Neural crest cell (in vitro differentiated cells): ENCODE data around the gene ZSCAN2. TPM values are rescaled to one million over a fixed set of nuclear protein-coding genes. Genes with fewer than 3 reads are reported as not detected.

ENCODE experiments used
- DNase-seq: peaks from one replicate; pipeline ENCODE4 v3.0.0; 2021; ENCODE audit warnings: low read depth, mixed read lengths, low spot score
- H3K27ac Mint-ChIP-seq: one replicate; pipeline ENCODE4 v1.8.0; 2021; ENCODE audit warnings: mild to moderate bottlenecking, mixed read lengths; ENCODE audit not compliant: unreplicated experiment
- H3K27me3 Mint-ChIP-seq: 2 replicates; pipeline ENCODE4 v1.8.0; 2021; ENCODE audit warnings: low read depth, mild to moderate bottlenecking, mixed read lengths
- H3K36me3 Mint-ChIP-seq: 2 replicates; pipeline ENCODE4 v1.8.0; 2021; ENCODE audit warnings: low read depth, mild to moderate bottlenecking, mixed read lengths
- H3K4me1 Mint-ChIP-seq: 2 replicates; pipeline ENCODE4 v1.8.0; 2021; ENCODE audit warnings: mixed read lengths
- H3K4me3 Mint-ChIP-seq: one replicate; pipeline ENCODE4 v1.8.0; 2021; ENCODE audit warnings: mild to moderate bottlenecking, mixed read lengths
- H3K9me3 Mint-ChIP-seq: 2 replicates; pipeline ENCODE4 v1.8.0; 2021; ENCODE audit warnings: mixed read lengths
- total RNA-seq: library from RNA; stranded (reverse); gene quantifications from 2 replicates; pipeline ENCODE4 v1.2.1, GENCODE V29; 2021
- TF ChIP-seq, protein P1 (sequence below): fragments of 200-600 bp; sonication (generic); conservative IDR thresholded peaks from 2 replicates; pipeline ENCODE4 v1.5.0; 2021; ENCODE audit warnings: antibody characterized with exemption, mild to moderate bottlenecking

ZSCAN2 gene
- total RNA-seq, 1 donor from 2014 or later, result 21.1 TPM

GRCh38 chr15:84624359-84624758 lies 23.6 kb downstream of the ZSCAN2 start:
- TF ChIP-seq, protein P1, sequence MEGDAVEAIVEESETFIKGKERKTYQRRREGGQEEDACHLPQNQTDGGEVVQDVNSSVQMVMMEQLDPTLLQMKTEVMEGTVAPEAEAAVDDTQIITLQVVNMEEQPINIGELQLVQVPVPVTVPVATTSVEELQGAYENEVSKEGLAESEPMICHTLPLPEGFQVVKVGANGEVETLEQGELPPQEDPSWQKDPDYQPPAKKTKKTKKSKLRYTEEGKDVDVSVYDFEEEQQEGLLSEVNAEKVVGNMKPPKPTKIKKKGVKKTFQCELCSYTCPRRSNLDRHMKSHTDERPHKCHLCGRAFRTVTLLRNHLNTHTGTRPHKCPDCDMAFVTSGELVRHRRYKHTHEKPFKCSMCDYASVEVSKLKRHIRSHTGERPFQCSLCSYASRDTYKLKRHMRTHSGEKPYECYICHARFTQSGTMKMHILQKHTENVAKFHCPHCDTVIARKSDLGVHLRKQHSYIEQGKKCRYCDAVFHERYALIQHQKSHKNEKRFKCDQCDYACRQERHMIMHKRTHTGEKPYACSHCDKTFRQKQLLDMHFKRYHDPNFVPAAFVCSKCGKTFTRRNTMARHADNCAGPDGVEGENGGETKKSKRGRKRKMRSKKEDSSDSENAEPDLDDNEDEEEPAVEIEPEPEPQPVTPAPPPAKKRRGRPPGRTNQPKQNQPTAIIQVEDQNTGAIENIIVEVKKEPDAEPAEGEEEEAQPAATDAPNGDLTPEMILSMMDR, result no peak
- Mint-ChIP-seq H3K4me1 (no peaks in the 10 kb centered on the region), H3K27ac (peak overlapping the region; percentile 47), H3K4me3 (no peak overlapping the region), H3K9me3 (peaks cover 18% of the 10 kb centered on the region), H3K36me3 (peaks cover 54% of the 10 kb centered on the region), H3K27me3 (no peaks in the 10 kb centered on the region)
- DNase-seq, result no peak

- Mint-ChIP-seq H3K4me1 (no peaks in the 10 kb centered on the region), H3K27ac (no peak overlapping the region), H3K36me3 (peaks cover 47% of the 10 kb centered on the region), H3K4me3 (no peak overlapping the region), H3K27me3 (no peaks in the 10 kb centered on the region), H3K9me3 (peaks cover 14% of the 10 kb centered on the region)
- DNase-seq, result no peak
- TF ChIP-seq, protein P1, result no peak
Measured at GRCh38 chr15:84625123-84625522, 24.3 kb downstream of the ZSCAN2 start.

- no peak overlapping the region for H3K27ac Mint-ChIP-seq
- H3K4me1 Mint-ChIP-seq, result peaks cover 22% of the 10 kb centered on the region
- DNase-seq, result no peak
- peaks cover 2% of the 10 kb centered on the region for H3K27me3 Mint-ChIP-seq
- TF ChIP-seq, protein P1, result no peak
- H3K36me3 Mint-ChIP-seq, result peaks cover 17% of the 10 kb centered on the region
- no peaks in the 10 kb centered on the region for H3K9me3 Mint-ChIP-seq
- H3K4me3 Mint-ChIP-seq, result peak overlapping the region; percentile 73
Measured at GRCh38 chr15:84629033-84629432, 28.2 kb downstream of the ZSCAN2 start.

- peaks cover 31% of the 10 kb centered on the region for H3K4me1 Mint-ChIP-seq
- TF ChIP-seq, protein P1, result no peak
- no peak for DNase-seq
- peaks cover 6% of the 10 kb centered on the region for H3K36me3 Mint-ChIP-seq
- H3K27me3 Mint-ChIP-seq, result peaks cover 10% of the 10 kb centered on the region
- H3K9me3 Mint-ChIP-seq, result no peaks in the 10 kb centered on the region
- peak overlapping the region; percentile 96 for H3K4me3 Mint-ChIP-seq
- H3K27ac Mint-ChIP-seq, result no peak overlapping the region
Measured at GRCh38 chr15:84631706-84632272, 31.0 kb downstream of the ZSCAN2 start.

- Mint-ChIP-seq H3K36me3 (peaks cover 6% of the 10 kb centered on the region), H3K27me3 (peaks cover 10% of the 10 kb centered on the region), H3K27ac (no peak overlapping the region), H3K9me3 (no peaks in the 10 kb centered on the region), H3K4me1 (peaks cover 31% of the 10 kb centered on the region), H3K4me3 (peak overlapping the region; percentile 92)
- TF ChIP-seq, protein P1, result no peak
- peak; percentile 54 for DNase-seq
Measured at GRCh38 chr15:84633311-84634227, 32.8 kb downstream of the ZSCAN2 start.
